Endothelial cell of umbilical vein (primary cell): ENCODE data around the gene TMEM217. TPM values are rescaled to one million over a fixed set of nuclear protein-coding genes. Genes with fewer than 3 reads are reported as not detected.

Experiments used
- BruUV-seq: library from RNA; stranded (reverse); fragments of 400-500 nt; replicated peaks from 2 replicates; lab custom pipeline; 2021; lab: Mats Ljungman, UMichigan
- CTCF ChIA-PET: fragments of 300-600, 350-600 bp; sonication (Branson Sonifier 250); formaldehyde crosslinking; loops from one replicate; lab custom pipeline; 2021; ENCODE audit warnings: antibody characterized with exemption, inconsistent platforms; lab: Charles Lee
- POLR2A ChIA-PET: fragments of 300-600, 350-600 bp; sonication (Branson Sonifier 250); formaldehyde crosslinking; loops from one replicate; lab custom pipeline; 2021; ENCODE audit warnings: antibody characterized with exemption, inconsistent platforms; lab: Charles Lee
- DNase-seq: peaks from one replicate; pipeline ENCODE4 v3.0.0-alpha.2; 2011; ENCODE audit warnings: low read depth, low spot score
- FAIRE-seq: peaks from 2 replicates; lab custom pipeline; 2011; peaks lifted over from hg19 to GRCh38; lab: Jason Lieb, UNC
- H2AFZ ChIP-seq: 2 replicates; pipeline ENCODE4 v1.6.0; 2012; ENCODE audit warnings: low read depth, low read length, control low read depth, inconsistent platforms
- H3K27ac ChIP-seq: 2 replicates; pipeline ENCODE4 v1.5.1; 2011; ENCODE audit warnings: low read depth, mild to moderate bottlenecking, control low read depth, low read length, moderate library complexity; ENCODE audit not compliant: insufficient read depth
- H3K27me3 ChIP-seq, 2 experiments: 2 replicates each; pipeline versions ENCODE4 v1.6.0 to v1.6.1; 2011; ENCODE audit warnings: low read length in 2 of 2, mixed read lengths in 1 of 2; ENCODE audit not compliant: control insufficient read depth in 2 of 2, insufficient read depth in 2 of 2
- H3K36me3 ChIP-seq, 2 experiments: 2 replicates in 1 of 2; 3 replicates in 1 of 2; pipeline ENCODE4 v1.5.1; 2011; ENCODE audit warnings: low read length in 2 of 2, mild to moderate bottlenecking in 1 of 2, moderate library complexity in 1 of 2; ENCODE audit not compliant: control insufficient read depth in 2 of 2, insufficient read depth in 2 of 2; ENCODE audit errors: extremely low read depth in 1 of 2
- H3K4me1 ChIP-seq: 3 replicates; pipeline ENCODE4 v1.5.1; 2011; ENCODE audit warnings: mild to moderate bottlenecking, low read length; ENCODE audit not compliant: control insufficient read depth, insufficient read depth; ENCODE audit errors: extremely low read depth
- H3K4me2 ChIP-seq: 2 replicates; pipeline ENCODE4 v1.6.1; 2011; ENCODE audit warnings: low read length, control low read depth, mixed read lengths; ENCODE audit not compliant: insufficient read depth
- H3K4me3 ChIP-seq, 3 experiments: fragments of 200-600 bp in 1 of 3; sonication (generic), shearing (Covaris generic) in 1 of 3; replicated peaks in 1 of 3; 2 replicates each; pipeline ENCODE4 v1.5.1; 2011 to 2016; ENCODE audit warnings: control low read depth in 3 of 3, low read length in 3 of 3, mild to moderate bottlenecking in 2 of 3, inconsistent platforms in 1 of 3, low read depth in 1 of 3, moderate library complexity in 1 of 3; ENCODE audit not compliant: insufficient read depth in 1 of 3
- H3K79me2 ChIP-seq: 2 replicates; pipeline ENCODE4 v1.6.0; 2012; ENCODE audit warnings: low read length, inconsistent platforms; ENCODE audit not compliant: control insufficient read depth, insufficient read depth
- H3K9ac ChIP-seq: replicated peaks from 2 replicates; pipeline ENCODE3; 2011; ENCODE audit warnings: low read length, control low read depth; ENCODE audit not compliant: insufficient read depth; ENCODE audit errors: extremely low read depth
- H3K9me1 ChIP-seq: replicated peaks from 3 replicates; pipeline ENCODE4 v1.6.0; 2011; ENCODE audit warnings: mild to moderate bottlenecking, low read length; ENCODE audit not compliant: control insufficient read depth, insufficient read depth; ENCODE audit errors: extremely low read depth
- H3K9me3 ChIP-seq: replicated peaks from 2 replicates; pipeline ENCODE4 v1.5.1; 2012; ENCODE audit warnings: low read length, inconsistent platforms; ENCODE audit not compliant: control insufficient read depth, insufficient read depth
- H4K20me1 ChIP-seq: replicated peaks from 2 replicates; pipeline ENCODE3; 2011; ENCODE audit warnings: mild to moderate bottlenecking, low read length; ENCODE audit not compliant: control insufficient read depth, insufficient read depth; ENCODE audit errors: extremely low read depth
- CTCF ChIP-seq, 2 donors: IDR thresholded peaks; 1 replicate in 1 of 2; 2 replicates in 1 of 2; pipeline ENCODE4 v1.5.1; 2011; ENCODE audit warnings: low read length in 2 of 2, mild to moderate bottlenecking in 2 of 2, moderate library complexity in 2 of 2, control low read depth in 1 of 2, inconsistent platforms in 1 of 2, low read depth in 1 of 2; ENCODE audit not compliant: insufficient read depth in 1 of 2; ENCODE audit errors: extremely low read depth in 1 of 2
- EZH2 ChIP-seq: IDR thresholded peaks from 2 replicates; pipeline ENCODE4 v1.6.1; 2012; ENCODE audit warnings: borderline replicate concordance, low read depth, mild to moderate bottlenecking, moderate library complexity, low read length, inconsistent platforms; ENCODE audit not compliant: severe bottlenecking
- FOS ChIP-seq: IDR thresholded peaks from 2 replicates; pipeline ENCODE4 v1.6.1; 2011; ENCODE audit warnings: mild to moderate bottlenecking, low read length, moderate library complexity, borderline replicate concordance; ENCODE audit not compliant: insufficient read depth
- GATA2 ChIP-seq: IDR thresholded peaks from 2 replicates; pipeline ENCODE4 v1.7.0; 2011; ENCODE audit warnings: low read depth, mild to moderate bottlenecking, moderate library complexity, mixed read lengths, low read length; ENCODE audit not compliant: insufficient read length, insufficient read depth
- JUN ChIP-seq: IDR thresholded peaks from 2 replicates; pipeline ENCODE4 v1.6.1; 2011; ENCODE audit warnings: borderline replicate concordance, low read depth; ENCODE audit not compliant: insufficient read length, insufficient read depth
- MYC ChIP-seq: IDR thresholded peaks from one replicate; pipeline ENCODE4 v1.6.1; 2011; ENCODE audit warnings: mild to moderate bottlenecking, low read depth, low read length
- POLR2A ChIP-seq: IDR thresholded peaks from 2 replicates; pipeline ENCODE4 v1.6.1; 2012; ENCODE audit warnings: low read depth, mild to moderate bottlenecking, control low read depth, low read length
- POLR2AphosphoS5 ChIP-seq: IDR thresholded peaks from 2 replicates; pipeline ENCODE4 v1.6.1; 2012; ENCODE audit warnings: low read depth, mild to moderate bottlenecking, control low read depth, low read length, moderate library complexity; ENCODE audit not compliant: insufficient read depth
- dilution Hi-C: fragments of 300-500 bp; cut with MboI; formaldehyde crosslinking; loops from one replicate; pipeline ENCODE4 v1.15.0; 2019; ENCODE audit warnings: low sequenced_read_pairs; ENCODE audit not compliant: extremely low pct_ligation_motif_present
- intact Hi-C: fragments of 100-400 bp; cut with micrococcal nuclease; formaldehyde crosslinking; loops from one replicate; pipeline ENCODE4 v1.10.0; 2022
- polyA plus RNA-seq, 4 experiments: library from polyadenylated mRNA; depleted of rRNA in 3 of 4; stranded (reverse) in 3 of 4; unstranded in 1 of 4; fragments of >200 nt; gene quantifications; 2 replicates each; pipeline versions ENCODE4 v1.2.1 to v1.2.3, GENCODE V29; 2011 to 2012; ENCODE audit warnings: missing spikeins in 1 of 4
- total RNA-seq: library from RNA; stranded (reverse); gene quantifications from 2 replicates; pipeline ENCODE4 v1.2.3, GENCODE V29; 2021
- TF ChIP-seq, protein P1 (sequence below): IDR thresholded peaks from 2 replicates; pipeline ENCODE4 v1.6.1; 2011; ENCODE audit not compliant: insufficient read depth, insufficient read length

TMEM217 gene
- total and polyA plus RNA-seq, 2 donors (not counting 3 experiments of a cell fraction or from before 2014, with no cell fraction given) = 6.8 to 15.8 TPM

GRCh38 chr6:37273690-37274089 lies 15.7 kb upstream of the TMEM217 start:
- FAIRE-seq (no peak), DNase-seq (no peak)
- Histone ChIP-seq H3K9me1 (no peaks in the 10 kb centered on the region), H3K27ac (no peak overlapping the region), H3K36me3 (peaks cover 2% of the 10 kb centered on the region in 2 experiments), H3K4me1 (no peaks in the 10 kb centered on the region), H3K9ac (no peak overlapping the region), H3K4me2 (no peak overlapping the region), H4K20me1 (peaks cover 2% of the 10 kb centered on the region), H3K79me2 (peaks cover 18% of the 10 kb centered on the region), H3K4me3 (no peak overlapping the region), H2AFZ (no peak overlapping the region), H3K9me3 (no peaks in the 10 kb centered on the region), H3K27me3 (no peaks in the 10 kb centered on the region)
- ChIA-PET POLR2A (no interaction called here), CTCF (interaction anchor here (0.7 to 1.4 kb wide), 2 partner anchors 12 to 63 kb away, joined by 3 to 4 read pairs; no protein-coding TSS in a partner anchor)
- TF ChIP-seq JUN (no peak), FOS (no peak), CTCF (IDR thresholded peaks at IDR 0.05; ENCODE audit: extremely low read depth in 1 of 2, insufficient read depth in 1 of 2, low read depth in 1 of 2, low read length in 2 of 2) (no peak), GATA2 (no peak), POLR2A (no peak), POLR2AphosphoS5 (no peak), EZH2 (no peak), MYC (no peak)
- TF ChIP-seq, protein P1, sequence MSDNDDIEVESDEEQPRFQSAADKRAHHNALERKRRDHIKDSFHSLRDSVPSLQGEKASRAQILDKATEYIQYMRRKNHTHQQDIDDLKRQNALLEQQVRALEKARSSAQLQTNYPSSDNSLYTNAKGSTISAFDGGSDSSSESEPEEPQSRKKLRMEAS = no peak
- no TSS peak for BruUV-seq
- dilution Hi-C loops = no loop called here
- intact Hi-C loops = no loop called here
